ENCODE results near the gene DMRTA1.

GRCh38 chr9:22481566-22481965, 34.9 kb downstream of the DMRTA1 start:
- no peak for TF ChIP-seq POLR2A (IDR thresholded peaks at IDR 0.05; ENCODE audit: low read depth, low read length)
- TF ChIP-seq CTCF (IDR thresholded peaks at IDR 0.05; ENCODE audit: extremely low read depth in 1 of 2, insufficient read depth in 1 of 2, low read depth in 1 of 2, low read length in 2 of 2), result no peak
- TF ChIP-seq MAX (IDR thresholded peaks at IDR 0.05; ENCODE audit: insufficient read depth, insufficient read length), result no peak
- no peak for TF ChIP-seq EZH2 (IDR thresholded peaks at IDR 0.05; ENCODE audit: borderline replicate concordance, low read depth, low read length, severe bottlenecking)
- TF ChIP-seq JUN (IDR thresholded peaks at IDR 0.05; ENCODE audit: borderline replicate concordance, insufficient read depth, insufficient read length, low read depth), result no peak

All from endothelial cell of umbilical vein (primary cell).